HepG2 (cell line): ENCODE data around the gene NPTXR. TPM values are rescaled to one million over a fixed set of nuclear protein-coding genes. Genes with fewer than 3 reads are reported as not detected.

Experiments used
- HMGA1 ChIP-seq: sonication (generic); formaldehyde crosslinking; conservative IDR thresholded peaks from 2 replicates; pipeline ENCODE4 v1.4.0; 2020; ENCODE audit warnings: missing genetic modification reagents
- JUN ChIP-seq: sonication (generic); formaldehyde crosslinking; IDR thresholded peaks from 2 replicates; pipeline ENCODE4 v1.4.0; 2020; ENCODE audit warnings: mild to moderate bottlenecking, missing genetic modification reagents
- JUNB ChIP-seq: sonication (generic); formaldehyde crosslinking; IDR thresholded peaks from 2 replicates; pipeline ENCODE4 v1.8.0; 2022; ENCODE audit warnings: missing genetic modification reagents, mild to moderate bottlenecking, borderline replicate concordance
- MIER3 ChIP-seq: IDR thresholded peaks from 2 replicates; pipeline ENCODE4 v1.6.1; 2016; ENCODE audit warnings: missing compliant biosample characterization, borderline replicate concordance
- PATZ1 ChIP-seq: sonication (generic); formaldehyde crosslinking; IDR thresholded peaks from 2 replicates; pipeline ENCODE4 v1.4.0; 2020; ENCODE audit warnings: missing genetic modification reagents
- SIX4 ChIP-seq: sonication (generic); formaldehyde crosslinking; IDR thresholded peaks from 2 replicates; pipeline ENCODE4 v1.4.0; 2020; ENCODE audit warnings: missing genetic modification reagents
- ZNF101 ChIP-seq: sonication (generic); formaldehyde crosslinking; IDR thresholded peaks from 2 replicates; pipeline ENCODE4 v1.4.0; 2020; ENCODE audit warnings: mild to moderate bottlenecking, low read depth, missing genetic modification reagents, borderline replicate concordance
- ZNF335 ChIP-seq: sonication (generic); formaldehyde crosslinking; IDR thresholded peaks from 2 replicates; pipeline ENCODE4 v1.4.0; 2020; ENCODE audit warnings: missing genetic modification reagents
- ZNF468 ChIP-seq: sonication (generic); formaldehyde crosslinking; IDR thresholded peaks from 2 replicates; pipeline ENCODE4 v1.8.0; 2022; ENCODE audit warnings: mild to moderate bottlenecking, moderate library complexity, missing genetic modification reagents
- ZNF574 ChIP-seq: sonication (generic); formaldehyde crosslinking; IDR thresholded peaks from 2 replicates; pipeline ENCODE4 v1.4.0; 2020; ENCODE audit warnings: missing genetic modification reagents
- ZNF597 ChIP-seq: sonication (generic); formaldehyde crosslinking; IDR thresholded peaks from 2 replicates; pipeline ENCODE4 v1.5.0; 2020; ENCODE audit warnings: missing genetic modification reagents
- ZNF746 ChIP-seq: sonication (generic); formaldehyde crosslinking; IDR thresholded peaks from 2 replicates; pipeline ENCODE4 v1.8.0; 2022; ENCODE audit warnings: mild to moderate bottlenecking, missing genetic modification reagents
- polyA plus RNA-seq, 8 experiments: library from polyadenylated mRNA; depleted of rRNA in 3 of 8; stranded (reverse) in 7 of 8; unstranded in 1 of 8; fragments of >200 nt; fragmentation: Illumina TruSeq in 4 of 8; extraction: Trizol in 4 of 8; gene quantifications; 2 replicates each; pipeline versions ENCODE4 v1.2.1 to v1.2.3, GENCODE V29; 2011 to 2016; ENCODE audit warnings: low read depth in 4 of 8, missing spikeins in 1 of 8, mixed read lengths in 1 of 8; ENCODE audit not compliant: insufficient read depth in 1 of 8
- total RNA-seq, 5 experiments: library from RNA; depleted of rRNA; stranded (reverse); fragments of >200 nt; fragmentation: Illumina TruSeq; extraction: Trizol; gene quantifications; 2 replicates each; pipeline ENCODE4 v1.2.3, GENCODE V29; 2016; ENCODE audit warnings: low read depth in 1 of 5

Gene NPTXR
- total and polyA plus RNA-seq, 2 of the 13 experiments (the other 11 are each of a cell fraction or from before 2014, with no cell fraction given) = 2.6 to 4.8 TPM

GRCh38 chr22:38793721-38794466 is 49.9 kb downstream of the NPTXR start, which contains the start of gene DNAL4 (continued):
- TF ChIP-seq ZNF597 (CRISPR knock-in tag) (no peak), ZNF746 (CRISPR knock-in tag) (0 out of 2 replicates have a peak, but pooled peaks have one; percentile 44), SIX4 (CRISPR knock-in tag) (no peak), HMGA1 (CRISPR knock-in tag) (no peak), MIER3 (CRISPR knock-in tag) (no peak), JUN (CRISPR knock-in tag) (no peak), ZNF574 (CRISPR knock-in tag) (0 out of 2 replicates have a peak, but pooled peaks have one; percentile 38), ZNF335 (CRISPR knock-in tag) (peak; percentile 99), PATZ1 (CRISPR knock-in tag) (peak; percentile 91), ZNF101 (CRISPR knock-in tag) (no peak), JUNB (CRISPR knock-in tag) (no peak), ZNF468 (no peak)
- TF ChIP-seq, all 625 proteins: peak for 62
